SJSA1 (cell line): ENCODE results near the gene NAV3. TPM values are rescaled to one million over a fixed set of nuclear protein-coding genes. Genes with fewer than 3 reads are reported as not detected.

ENCODE experiments used
- DNase-seq, 2 experiments: peaks; one replicate each; pipeline ENCODE4 v3.0.0-alpha.2; 2015 to 2020; ENCODE audit warnings: low spot score in 2 of 2, low read depth in 1 of 2
- H3K27ac ChIP-seq: fragments of 250-450 bp; sonication (Bioruptor Pico); 2 replicates; pipeline ENCODE4 v1.5.1; 2020; ENCODE audit warnings: mild to moderate bottlenecking, moderate library complexity
- H3K27me3 ChIP-seq: fragments of 250-450 bp; sonication (Bioruptor Pico); replicated peaks from 2 replicates; pipeline ENCODE4 v1.5.1; 2020; ENCODE audit warnings: mild to moderate bottlenecking, moderate library complexity
- H3K36me3 ChIP-seq: fragments of 250-450 bp; sonication (Bioruptor Pico); 2 replicates; pipeline ENCODE4 v1.5.1; 2020; ENCODE audit warnings: mild to moderate bottlenecking
- H3K4me1 ChIP-seq: fragments of 250-450 bp; sonication (Bioruptor Pico); replicated peaks from 2 replicates; pipeline ENCODE4 v1.6.1; 2021; ENCODE audit warnings: mild to moderate bottlenecking
- H3K4me3 ChIP-seq: fragments of 250-450 bp; sonication (Bioruptor Pico); 2 replicates; pipeline ENCODE4 v1.5.1; 2020; ENCODE audit warnings: mild to moderate bottlenecking
- H3K9me3 ChIP-seq: fragments of 250-450 bp; sonication (Bioruptor Pico); replicated peaks from 2 replicates; pipeline ENCODE4 v1.5.1; 2020; ENCODE audit warnings: mild to moderate bottlenecking
- total RNA-seq: library from RNA; depleted of rRNA; stranded (reverse); fragments of >200 nt; shearing (Covaris generic); gene quantifications from 2 replicates; pipeline ENCODE4 v1.2.3, GENCODE V29; 2014

NAV3 gene
- total RNA-seq, 1 experiment from 2014 or later = 58.0 TPM

DNA sequence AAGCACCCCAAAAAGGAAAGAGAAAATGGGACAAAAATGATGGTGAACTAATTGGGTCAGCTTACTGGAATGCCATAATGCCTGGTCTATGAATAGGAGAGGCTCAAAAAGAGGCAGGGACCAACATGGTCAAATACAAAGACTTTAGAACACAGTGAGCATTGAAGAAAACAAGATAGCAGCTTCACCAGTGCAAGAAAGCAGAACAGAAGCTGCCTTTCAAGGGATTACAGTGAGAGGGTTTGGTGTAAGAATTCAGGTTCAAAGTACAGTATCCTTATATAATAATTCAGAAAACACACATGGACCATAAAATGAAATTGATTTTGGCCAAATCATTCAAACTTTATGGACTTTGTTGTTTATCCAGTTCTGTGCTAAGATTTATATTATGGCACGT is 162.1 kb downstream of the NAV3 start:
- Histone ChIP-seq H3K36me3 (peaks cover 29% of the 10 kb centered on the region), H3K4me3 (no peak overlapping the region), H3K27me3 (no peaks in the 10 kb centered on the region), H3K4me1 (peaks cover 12% of the 10 kb centered on the region), H3K9me3 (0 out of 2 replicates have a peak, but pooled peaks cover 3% of the 10 kb centered on the region), H3K27ac (no peak overlapping the region)
- no peak for DNase-seq

- no peak overlapping the region for H3K27ac ChIP-seq
- H3K4me3 ChIP-seq = no peak overlapping the region
- no peak for DNase-seq
- peaks cover 12% of the 10 kb centered on the region for H3K4me1 ChIP-seq
- 0 out of 2 replicates have a peak, but pooled peaks cover 3% of the 10 kb centered on the region for H3K9me3 ChIP-seq
- peaks cover 22% of the 10 kb centered on the region for H3K36me3 ChIP-seq
- no peaks in the 10 kb centered on the region for H3K27me3 ChIP-seq
Measured at GRCh38 chr12:77993658-77994057, 163.0 kb downstream of the NAV3 start.

- Histone ChIP-seq H3K4me1 (peaks cover 12% of the 10 kb centered on the region), H3K9me3 (no peaks in the 10 kb centered on the region), H3K27me3 (no peaks in the 10 kb centered on the region), H3K4me3 (no peak overlapping the region), H3K27ac (no peak overlapping the region), H3K36me3 (peaks cover 15% of the 10 kb centered on the region)
- peak in 1 of 2 experiments; percentile 36 for DNase-seq
Measured at GRCh38 chr12:77995436-77996167, 164.9 kb downstream of the NAV3 start.

DNA sequence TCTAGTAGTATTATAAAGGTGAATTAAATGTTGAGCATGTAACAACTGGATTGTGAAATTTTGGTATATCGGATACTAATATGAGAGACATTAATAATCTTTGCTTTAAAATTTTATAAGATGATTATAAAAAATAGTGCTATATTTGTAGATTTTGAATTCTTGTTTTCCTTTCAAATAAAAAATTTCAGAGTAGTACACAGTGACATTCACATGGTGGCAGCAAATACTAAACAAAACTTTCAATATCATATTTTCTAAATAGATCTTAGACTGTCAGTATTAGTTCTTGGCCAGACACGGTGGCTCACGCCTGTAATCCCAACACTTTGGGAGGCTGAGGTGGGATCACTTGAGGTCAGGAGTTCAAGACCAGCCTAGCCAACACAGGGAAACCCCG is 166.0 kb downstream of the NAV3 start:
- peaks cover 12% of the 10 kb centered on the region for H3K4me1 ChIP-seq
- H3K27me3 ChIP-seq = no peaks in the 10 kb centered on the region
- no peaks in the 10 kb centered on the region for H3K9me3 ChIP-seq
- peaks cover 16% of the 10 kb centered on the region for H3K36me3 ChIP-seq
- no peak overlapping the region for H3K27ac ChIP-seq
- DNase-seq = no peak
- H3K4me3 ChIP-seq = no peak overlapping the region

- peaks cover 27% of the 10 kb centered on the region for H3K36me3 ChIP-seq
- no peak overlapping the region for H3K4me3 ChIP-seq
- H3K27me3 ChIP-seq = no peaks in the 10 kb centered on the region
- DNase-seq = no peak
- no peaks in the 10 kb centered on the region for H3K9me3 ChIP-seq
- H3K4me1 ChIP-seq = peaks cover 12% of the 10 kb centered on the region
- H3K27ac ChIP-seq = no peak overlapping the region
Measured at GRCh38 chr12:77998236-77998786, 167.6 kb downstream of the NAV3 start.

DNA sequence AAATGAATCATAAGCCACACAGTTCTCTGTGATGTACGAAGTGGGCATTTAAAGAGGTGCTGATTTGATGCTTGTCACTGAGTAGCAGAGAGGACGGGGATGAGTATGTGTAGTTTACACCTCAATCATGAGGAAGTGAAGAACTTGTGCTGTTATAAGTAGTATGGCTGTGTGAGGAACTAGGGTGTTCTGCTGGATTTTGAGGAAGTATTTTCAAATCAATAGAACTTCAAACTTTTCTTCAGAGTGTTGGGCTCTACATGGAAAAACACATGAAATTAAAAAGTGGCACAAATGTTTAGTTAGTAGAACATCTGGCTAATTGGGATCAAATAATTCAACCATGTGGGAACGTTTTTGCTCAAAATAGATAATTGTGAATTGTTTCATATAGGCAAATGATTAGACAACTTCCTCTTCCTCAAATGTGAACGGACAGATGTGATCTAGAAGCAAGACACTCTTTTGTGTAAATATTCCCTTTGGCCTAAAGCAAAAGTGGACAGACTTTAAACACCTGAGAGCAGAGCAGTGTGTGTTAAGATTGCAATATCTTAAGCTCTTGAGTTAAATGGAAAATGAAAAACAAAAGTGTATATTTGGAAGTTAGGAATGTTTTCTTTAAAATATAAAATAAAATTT is 168.5 kb downstream of the NAV3 start:
- H3K4me1 ChIP-seq = peaks cover 12% of the 10 kb centered on the region
- no peak for DNase-seq

DNA sequence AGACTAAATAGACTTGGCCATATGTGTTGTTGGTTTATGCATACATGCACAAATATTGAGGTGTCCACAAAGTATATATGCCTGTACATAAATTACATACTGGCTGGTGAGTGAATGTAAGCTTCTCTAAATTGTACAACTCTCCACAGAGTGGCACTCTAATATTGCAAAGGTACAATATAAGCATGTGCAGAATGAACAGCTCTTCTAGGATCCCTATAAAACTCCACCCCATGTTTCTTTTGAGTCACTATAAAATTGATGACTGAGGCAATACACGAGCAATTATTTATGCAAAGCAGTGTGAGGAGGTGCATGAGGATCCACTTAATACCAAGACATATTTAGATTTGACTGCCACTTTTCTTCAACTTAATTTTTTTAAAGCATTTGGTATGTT is 172.2 kb downstream of the NAV3 start:
- Histone ChIP-seq H3K4me1 (no peaks in the 10 kb centered on the region), H3K27ac (no peak overlapping the region), H3K4me3 (no peak overlapping the region), H3K36me3 (peaks cover 52% of the 10 kb centered on the region), H3K9me3 (no peaks in the 10 kb centered on the region), H3K27me3 (no peaks in the 10 kb centered on the region)
- no peak for DNase-seq

More for the DNA sequence above, 168.5 kb downstream of the NAV3 start:
- Histone ChIP-seq H3K27me3 (no peaks in the 10 kb centered on the region), H3K27ac (no peak overlapping the region), H3K4me3 (no peak overlapping the region), H3K9me3 (no peaks in the 10 kb centered on the region), H3K36me3 (peaks cover 34% of the 10 kb centered on the region)

DNA sequence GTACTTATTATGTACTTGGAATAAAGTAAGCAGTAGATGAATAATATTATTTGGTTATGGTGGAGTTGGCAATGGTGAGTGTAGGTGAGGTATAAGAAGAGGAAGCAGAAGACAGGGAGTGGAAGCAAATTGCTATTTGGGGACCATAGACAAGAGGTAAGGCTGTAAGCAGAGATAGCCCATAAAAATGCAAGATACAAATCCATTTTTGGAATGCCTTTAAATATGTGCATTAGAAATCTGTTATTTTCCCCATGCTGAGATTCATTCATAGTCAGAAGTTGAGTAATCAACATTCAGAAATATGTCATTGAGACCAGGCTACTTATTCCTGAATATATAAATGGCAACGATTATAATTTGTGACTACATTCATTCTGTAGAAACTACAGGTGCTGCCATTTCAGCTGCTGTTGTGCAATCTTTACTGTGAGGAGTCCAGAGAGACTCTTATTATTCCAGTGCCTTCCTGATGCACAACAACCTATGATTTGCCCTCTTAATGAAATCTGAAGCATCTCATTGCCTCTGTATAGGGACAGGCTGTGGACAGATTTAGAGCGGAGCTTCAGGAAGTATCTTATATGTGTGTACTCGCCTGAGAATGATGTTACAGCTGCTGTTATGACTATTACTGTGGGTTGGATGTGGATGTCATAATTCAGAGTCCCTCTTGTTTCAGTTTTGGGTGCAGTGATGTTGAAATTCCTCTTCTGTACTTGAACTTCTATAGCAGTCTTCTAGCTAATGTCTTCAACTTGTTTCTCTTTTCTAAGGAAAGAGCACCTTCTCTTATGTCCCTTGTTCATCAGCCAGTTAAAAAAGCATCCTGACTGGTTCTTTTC is 173.8 kb downstream of the NAV3 start:
- H3K27me3 ChIP-seq = no peaks in the 10 kb centered on the region
- H3K4me1 ChIP-seq = no peaks in the 10 kb centered on the region
- DNase-seq = no peak
- peaks cover 47% of the 10 kb centered on the region for H3K36me3 ChIP-seq
- H3K4me3 ChIP-seq = no peak overlapping the region
- no peak overlapping the region for H3K27ac ChIP-seq
- H3K9me3 ChIP-seq = no peaks in the 10 kb centered on the region

- Histone ChIP-seq H3K27me3 (no peaks in the 10 kb centered on the region), H3K4me1 (no peaks in the 10 kb centered on the region), H3K27ac (no peak overlapping the region), H3K4me3 (no peak overlapping the region), H3K9me3 (no peaks in the 10 kb centered on the region), H3K36me3 (peaks cover 47% of the 10 kb centered on the region)
- no peak for DNase-seq
Measured at GRCh38 chr12:78005094-78005492, 174.4 kb downstream of the NAV3 start.

GRCh38 chr12:78007173-78007572 is 176.5 kb downstream of the NAV3 start:
- Histone ChIP-seq H3K4me3 (no peak overlapping the region), H3K9me3 (no peaks in the 10 kb centered on the region), H3K4me1 (no peaks in the 10 kb centered on the region), H3K36me3 (peaks cover 48% of the 10 kb centered on the region), H3K27ac (no peak overlapping the region), H3K27me3 (no peaks in the 10 kb centered on the region)
- DNase-seq = no peak

- Histone ChIP-seq H3K27me3 (no peaks in the 10 kb centered on the region), H3K4me3 (no peak overlapping the region), H3K9me3 (no peaks in the 10 kb centered on the region), H3K36me3 (peaks cover 37% of the 10 kb centered on the region), H3K27ac (no peak overlapping the region), H3K4me1 (no peaks in the 10 kb centered on the region)
- no peak for DNase-seq
Measured at GRCh38 chr12:78009031-78009430, 178.3 kb downstream of the NAV3 start.

DNA sequence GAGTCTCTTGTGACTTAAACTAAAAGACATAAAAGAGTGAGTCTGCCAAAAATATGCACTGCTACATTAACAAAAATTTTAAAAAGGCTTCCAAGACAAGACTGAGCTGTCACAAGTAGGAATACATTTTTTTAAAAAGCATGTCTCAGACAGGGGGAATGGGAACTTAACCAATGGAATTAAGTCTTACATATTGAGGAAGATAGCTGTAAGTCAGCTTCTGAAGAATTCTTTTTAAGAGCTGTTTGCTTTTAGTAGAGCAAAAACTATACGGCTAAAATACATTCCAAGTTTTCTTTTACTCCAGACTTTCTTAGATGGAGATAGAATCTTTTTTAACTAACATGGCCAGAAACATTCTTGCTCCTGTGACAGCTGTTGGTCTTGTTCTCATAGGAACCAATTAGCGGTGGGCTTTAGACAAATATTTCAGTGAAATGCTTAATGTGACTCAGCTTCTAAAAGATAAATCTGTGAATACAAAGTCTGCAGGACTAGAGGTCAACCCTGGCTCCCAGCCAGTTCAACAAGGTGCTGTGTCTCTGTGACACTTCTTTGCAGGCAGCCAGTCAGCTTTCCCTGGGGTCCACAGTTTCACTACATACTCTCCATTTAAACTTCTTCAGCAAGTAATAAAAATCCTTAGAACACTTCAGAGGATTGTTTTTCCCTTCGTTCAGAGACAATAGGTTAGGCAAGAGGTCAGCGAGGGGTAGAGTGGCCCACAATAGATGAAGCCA is 187.6 kb downstream of the NAV3 start:
- no peak for DNase-seq
- Histone ChIP-seq H3K9me3 (no peaks in the 10 kb centered on the region), H3K27me3 (no peaks in the 10 kb centered on the region), H3K36me3 (peaks cover 33% of the 10 kb centered on the region), H3K4me3 (no peak overlapping the region), H3K4me1 (no peaks in the 10 kb centered on the region), H3K27ac (no peak overlapping the region)

GRCh38 chr12:78018939-78019338 is 188.2 kb downstream of the NAV3 start:
- Histone ChIP-seq H3K27ac (no peak overlapping the region), H3K4me1 (no peaks in the 10 kb centered on the region), H3K4me3 (no peak overlapping the region), H3K27me3 (no peaks in the 10 kb centered on the region), H3K36me3 (peaks cover 39% of the 10 kb centered on the region), H3K9me3 (no peaks in the 10 kb centered on the region)
- DNase-seq = no peak
